ENCODE results near the gene LCN15.

DNA sequence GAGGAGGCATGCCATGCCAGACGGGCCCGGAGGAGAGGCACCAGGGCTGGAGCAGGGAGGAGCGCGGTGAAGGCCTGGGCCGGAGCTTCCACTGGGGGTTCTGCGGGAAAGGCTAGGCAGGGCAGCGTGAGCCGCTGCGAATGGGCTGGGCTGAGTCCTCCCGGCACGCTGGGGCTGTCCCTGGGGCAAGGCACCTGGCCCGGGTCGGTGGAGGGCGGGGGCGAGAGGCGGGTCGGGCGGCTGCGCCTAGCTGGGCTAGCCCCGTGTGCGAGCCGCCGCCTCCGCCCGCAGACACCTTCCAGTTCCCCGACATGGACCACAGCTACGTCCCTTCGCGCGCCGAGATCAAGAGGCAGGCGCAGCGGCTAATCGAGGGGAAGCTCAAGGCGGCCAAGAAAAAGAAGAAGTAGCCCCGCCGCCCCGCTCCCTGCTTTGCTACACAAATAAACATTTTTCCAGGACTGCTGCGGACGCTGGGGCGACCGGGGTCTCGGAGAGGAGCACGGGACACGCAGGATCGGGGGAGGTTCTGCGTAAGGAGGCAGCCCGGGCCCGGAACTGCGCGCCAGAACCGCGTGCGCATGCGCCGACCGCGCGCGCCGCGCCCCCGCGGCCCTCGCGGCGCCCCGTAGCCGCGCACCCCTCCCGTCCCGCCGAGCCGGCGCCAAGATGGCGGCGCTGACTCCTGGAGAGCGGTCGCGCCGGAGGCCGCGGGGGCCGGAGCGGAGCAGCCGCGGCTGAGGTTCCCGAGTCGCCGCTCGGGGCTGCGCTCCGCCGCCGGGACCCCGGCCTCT is 43.2 kb upstream of the LCN15 start, which contains the start of gene RABL6:
- TF ChIP-seq POLR2A (IDR thresholded peaks at IDR 0.05) (peak; percentile 63 to 68), CTCF (IDR thresholded peaks at IDR 0.05) (peak in 2 of 5 experiments; percentile 37 to 57), EP300 (IDR thresholded peaks at IDR 0.05) (peak in 1 of 2 donors; percentile 69)

Data from tibial nerve (tissue), 4 donors.